HUDEP-2 (cell line): ENCODE measurements around the gene GHRHR.

Experiments used
- DNase-seq, 76 experiments: peaks; one replicate each; lab custom pipeline; 2025; ENCODE audit not compliant: unreplicated experiment in 76 of 76; lab: John Stamatoyannopoulos, UW

Gene GHRHR

GRCh38 chr7:31000161-31000693 lies 36.5 kb downstream of the GHRHR start:
- DNase-seq: no peak

- DNase-seq: no peak
Measured at GRCh38 chr7:31000779-31001178, 37.0 kb downstream of the GHRHR start.

- no peak for DNase-seq
Measured at GRCh38 chr7:31002256-31002655, 38.5 kb downstream of the GHRHR start.

- no peak for DNase-seq
Measured at GRCh38 chr7:31003097-31003496, 39.3 kb downstream of the GHRHR start.

GRCh38 chr7:31003721-31004120 lies 40.0 kb downstream of the GHRHR start:
- no peak for DNase-seq

GRCh38 chr7:31004393-31004792 lies 40.6 kb downstream of the GHRHR start:
- DNase-seq: no peak

GRCh38 chr7:31006857-31007256 lies 43.1 kb downstream of the GHRHR start:
- DNase-seq: no peak

- DNase-seq: no peak
Measured at GRCh38 chr7:31007634-31008033, 43.9 kb downstream of the GHRHR start.

GRCh38 chr7:31014826-31015225 lies 51.1 kb downstream of the GHRHR start:
- DNase-seq: no peak

GRCh38 chr7:31017032-31017675 lies 53.4 kb downstream of the GHRHR start:
- no peak for DNase-seq

GRCh38 chr7:31017721-31018120 lies 54.0 kb downstream of the GHRHR start:
- DNase-seq: no peak

- no peak for DNase-seq
Measured at GRCh38 chr7:31019509-31019908, 55.8 kb downstream of the GHRHR start.

- DNase-seq: no peak
Measured at GRCh38 chr7:31020161-31020560, 56.4 kb downstream of the GHRHR start.

- no peak for DNase-seq
Measured at GRCh38 chr7:31020652-31021051, 56.9 kb downstream of the GHRHR start.

GRCh38 chr7:31022117-31022516 lies 58.4 kb downstream of the GHRHR start:
- DNase-seq: no peak

GRCh38 chr7:31022726-31023125 lies 59.0 kb downstream of the GHRHR start:
- no peak for DNase-seq

- DNase-seq: no peak
Measured at GRCh38 chr7:31023877-31024276, 60.1 kb downstream of the GHRHR start.

GRCh38 chr7:31027161-31027965 lies 63.6 kb downstream of the GHRHR start:
- DNase-seq: no peak

GRCh38 chr7:31028006-31028405 lies 64.3 kb downstream of the GHRHR start:
- DNase-seq: no peak

- no peak for DNase-seq
Measured at GRCh38 chr7:31028417-31028992, 64.8 kb downstream of the GHRHR start.
